ENCODE data around the gene ABI3BP. TPM values are rescaled to one million over a fixed set of nuclear protein-coding genes. Genes with fewer than 3 reads are reported as not detected.

ABI3BP gene
- total RNA-seq, 1 donor from 2014 or later, result 207 TPM

DNA sequence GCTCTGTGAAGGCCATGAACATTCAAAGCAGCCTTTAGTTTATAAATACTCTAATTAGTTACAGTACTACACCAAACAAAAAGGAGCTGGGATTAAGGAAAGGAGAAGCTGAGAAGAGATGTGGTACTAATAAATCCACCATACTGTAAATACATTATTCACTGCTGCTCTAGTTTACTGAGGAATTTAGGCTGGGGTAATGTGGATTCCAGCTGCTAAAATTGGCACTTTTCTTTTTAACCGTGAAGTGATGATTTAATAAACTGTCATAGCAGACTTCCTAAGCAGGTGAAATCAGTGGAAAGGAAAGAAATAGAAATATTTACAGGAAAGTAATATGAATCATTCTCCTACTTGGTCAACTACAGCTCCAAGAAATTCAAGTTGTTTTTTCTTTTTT is 195.2 kb downstream of the ABI3BP start:
- Histone ChIP-seq H3K9me3 (no peaks in the 10 kb centered on the region), H3K27ac (no peak overlapping the region), H3K27me3 (no peaks in the 10 kb centered on the region), H3K4me1 (peaks cover 6% of the 10 kb centered on the region), H3K4me3 (no peak overlapping the region), H3K36me3 (no peaks in the 10 kb centered on the region)
- TF ChIP-seq, protein P1, sequence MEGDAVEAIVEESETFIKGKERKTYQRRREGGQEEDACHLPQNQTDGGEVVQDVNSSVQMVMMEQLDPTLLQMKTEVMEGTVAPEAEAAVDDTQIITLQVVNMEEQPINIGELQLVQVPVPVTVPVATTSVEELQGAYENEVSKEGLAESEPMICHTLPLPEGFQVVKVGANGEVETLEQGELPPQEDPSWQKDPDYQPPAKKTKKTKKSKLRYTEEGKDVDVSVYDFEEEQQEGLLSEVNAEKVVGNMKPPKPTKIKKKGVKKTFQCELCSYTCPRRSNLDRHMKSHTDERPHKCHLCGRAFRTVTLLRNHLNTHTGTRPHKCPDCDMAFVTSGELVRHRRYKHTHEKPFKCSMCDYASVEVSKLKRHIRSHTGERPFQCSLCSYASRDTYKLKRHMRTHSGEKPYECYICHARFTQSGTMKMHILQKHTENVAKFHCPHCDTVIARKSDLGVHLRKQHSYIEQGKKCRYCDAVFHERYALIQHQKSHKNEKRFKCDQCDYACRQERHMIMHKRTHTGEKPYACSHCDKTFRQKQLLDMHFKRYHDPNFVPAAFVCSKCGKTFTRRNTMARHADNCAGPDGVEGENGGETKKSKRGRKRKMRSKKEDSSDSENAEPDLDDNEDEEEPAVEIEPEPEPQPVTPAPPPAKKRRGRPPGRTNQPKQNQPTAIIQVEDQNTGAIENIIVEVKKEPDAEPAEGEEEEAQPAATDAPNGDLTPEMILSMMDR (IDR thresholded peaks at IDR 0.05), result no peak
- intact Hi-C loops (cut with DNase I), result no loop called here
- ATAC-seq (no peak), DNase-seq (no peak)

DNA sequence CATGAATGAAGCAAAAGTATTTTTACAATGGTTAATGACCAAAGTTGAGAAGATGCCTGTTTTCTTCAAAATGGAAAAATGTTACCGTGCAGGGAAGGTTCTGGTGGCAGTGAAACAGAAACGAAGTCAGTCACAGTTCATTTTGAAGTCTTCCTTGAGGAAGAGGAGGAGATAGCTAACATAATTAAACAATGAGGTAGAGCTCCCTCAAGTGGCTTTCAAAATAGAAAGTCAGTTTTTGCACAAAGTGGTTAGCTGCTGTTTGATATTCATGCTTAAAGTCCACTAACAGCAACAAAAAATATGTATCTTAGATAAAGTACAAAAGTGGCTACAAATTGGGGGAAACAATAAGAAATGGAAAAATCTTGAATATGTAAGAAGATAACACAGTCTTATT is 196.7 kb downstream of the ABI3BP start:
- H3K4me3 ChIP-seq, result no peak overlapping the region
- H3K27me3 ChIP-seq, result no peaks in the 10 kb centered on the region
- H3K36me3 ChIP-seq, result no peaks in the 10 kb centered on the region
- ATAC-seq (peak; percentile 27), DNase-seq (no peak)
- peaks cover 6% of the 10 kb centered on the region for H3K4me1 ChIP-seq
- intact Hi-C loops (cut with DNase I), result no loop called here
- H3K9me3 ChIP-seq, result no peaks in the 10 kb centered on the region
- TF ChIP-seq, protein P1 (IDR thresholded peaks at IDR 0.05), result peak; percentile 26
- no peak overlapping the region for H3K27ac ChIP-seq

DNA sequence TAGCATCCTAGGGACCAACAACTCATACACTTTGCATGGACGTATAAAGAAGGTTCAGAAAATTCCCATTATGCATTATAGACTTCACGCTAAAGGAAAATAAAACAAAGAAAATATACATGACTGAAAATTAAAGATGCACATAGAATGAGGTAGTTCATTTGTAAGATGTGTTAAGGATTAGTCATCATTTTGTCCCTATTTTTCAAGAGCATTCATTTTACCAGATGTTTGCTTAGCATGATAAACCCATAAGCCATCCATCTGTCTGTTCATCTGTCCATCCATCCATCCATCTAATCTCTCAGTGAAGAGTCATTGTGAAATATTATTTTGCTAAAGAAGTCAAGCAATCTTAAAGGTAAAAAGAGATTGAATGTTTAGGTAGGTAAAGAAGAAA is 203.6 kb downstream of the ABI3BP start:
- TF ChIP-seq, protein P1 (IDR thresholded peaks at IDR 0.05), result no peak
- H3K36me3 ChIP-seq, result no peaks in the 10 kb centered on the region
- no peaks in the 10 kb centered on the region for H3K4me1 ChIP-seq
- no peak for ATAC-seq
- no peak overlapping the region for H3K4me3 ChIP-seq
- no peak overlapping the region for H3K27ac ChIP-seq
- no peak for DNase-seq
- intact Hi-C loops (cut with DNase I), result no loop called here
- H3K9me3 ChIP-seq, result no peaks in the 10 kb centered on the region
- no peaks in the 10 kb centered on the region for H3K27me3 ChIP-seq

DNA sequence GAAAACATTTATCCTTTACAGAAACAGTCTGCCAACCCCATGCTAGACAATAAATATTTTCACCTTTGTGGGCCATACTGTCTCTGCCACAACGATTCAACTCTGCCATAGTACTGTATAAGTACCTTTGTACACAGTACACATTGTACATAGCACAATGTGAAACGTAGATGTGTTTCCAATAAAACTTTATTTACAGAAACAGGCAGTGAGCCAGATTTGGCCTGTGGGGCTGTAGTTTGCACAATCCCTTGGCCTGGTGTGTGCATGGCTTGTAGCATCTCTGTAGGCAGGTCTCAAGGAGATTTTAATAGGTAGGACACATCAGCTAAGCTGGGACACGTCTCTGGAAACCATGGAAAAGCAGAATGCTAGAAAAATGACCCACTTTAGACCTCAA is 209.6 kb downstream of the ABI3BP start:
- H3K27me3 ChIP-seq, result no peaks in the 10 kb centered on the region
- ATAC-seq (no peak), DNase-seq (no peak)
- H3K27ac ChIP-seq, result no peak overlapping the region
- H3K9me3 ChIP-seq, result no peaks in the 10 kb centered on the region
- H3K4me3 ChIP-seq, result no peak overlapping the region
- H3K36me3 ChIP-seq, result no peaks in the 10 kb centered on the region
- no peaks in the 10 kb centered on the region for H3K4me1 ChIP-seq
- intact Hi-C loops (cut with DNase I), result no loop called here
- TF ChIP-seq, protein P1 (IDR thresholded peaks at IDR 0.05), result no peak

DNA sequence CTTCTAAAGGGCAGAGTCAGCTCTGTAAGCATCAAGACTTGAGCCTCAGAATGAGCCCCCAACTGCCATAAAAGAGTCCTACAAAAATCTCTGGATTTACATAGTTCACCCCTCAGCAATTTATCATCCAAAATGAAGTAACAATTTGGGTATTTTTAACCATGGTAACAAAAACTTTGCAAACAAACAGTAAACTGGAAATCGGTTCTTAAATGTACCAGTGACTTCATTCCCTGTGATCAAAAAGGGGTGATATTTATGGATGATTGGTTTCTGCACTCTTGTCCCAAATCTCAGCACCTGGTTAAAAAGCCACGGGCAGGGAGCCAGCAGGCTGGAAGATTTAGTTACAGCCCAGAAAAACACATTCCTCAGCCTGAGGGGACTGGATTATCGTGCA is 210.3 kb downstream of the ABI3BP start:
- Histone ChIP-seq H3K27ac (no peak overlapping the region), H3K27me3 (no peaks in the 10 kb centered on the region), H3K9me3 (no peaks in the 10 kb centered on the region), H3K36me3 (peaks cover under 1% of the 10 kb centered on the region), H3K4me1 (no peaks in the 10 kb centered on the region), H3K4me3 (no peak overlapping the region)
- TF ChIP-seq, protein P1 (IDR thresholded peaks at IDR 0.05), result no peak
- DNase-seq (no peak), ATAC-seq (no peak)
- intact Hi-C loops (cut with DNase I), result no loop called here

DNA sequence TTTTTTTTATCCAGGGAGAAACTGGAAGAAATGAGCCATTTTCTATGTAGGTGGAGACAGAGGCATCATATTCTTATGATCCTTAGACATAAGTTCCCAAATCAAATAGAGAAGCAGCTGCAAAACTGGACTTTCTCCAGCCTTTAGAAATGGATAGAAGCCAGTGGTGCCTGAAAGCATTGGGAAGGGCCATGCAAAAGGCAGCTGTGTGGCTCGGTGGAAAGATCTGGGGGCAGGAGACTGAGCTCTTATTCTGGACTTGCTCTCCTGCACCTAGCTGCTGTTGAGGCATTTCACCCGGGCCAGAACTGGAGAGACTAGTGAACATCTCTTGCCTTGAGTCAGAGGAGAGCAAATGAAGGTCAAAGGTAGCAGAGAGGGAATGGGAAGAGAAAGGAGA is 210.9 kb downstream of the ABI3BP start:
- ATAC-seq (no peak), DNase-seq (no peak)
- Histone ChIP-seq H3K4me3 (no peak overlapping the region), H3K27me3 (no peaks in the 10 kb centered on the region), H3K27ac (no peak overlapping the region), H3K36me3 (peaks cover 6% of the 10 kb centered on the region), H3K4me1 (no peaks in the 10 kb centered on the region), H3K9me3 (no peaks in the 10 kb centered on the region)
- TF ChIP-seq, protein P1 (IDR thresholded peaks at IDR 0.05), result no peak
- intact Hi-C loops (cut with DNase I), result no loop called here

Data from upper lobe of right lung (tissue), 1 donor.